ENCODE measurements around the gene EIF3A.
"Not testable (repeated sequence)": the region's sequence is repeated elsewhere in the genome, so short reads cannot be mapped to it uniquely, and the experiment has no call there.

Gene EIF3A

GRCh38 chr10:119049361-119049760 is 31.3 kb downstream of the EIF3A start:
- no peak overlapping the region for H3K9ac ChIP-seq (ENCODE audit: low read length in 2 of 2)
- H3K9me3 ChIP-seq (ENCODE audit: control insufficient read depth in 2 of 2, low read length in 2 of 2): no peaks in the 10 kb centered on the region
- no peaks in the 10 kb centered on the region for H3K4me1 ChIP-seq (ENCODE audit: control insufficient read depth, insufficient read depth, low read length)
- H3K27ac ChIP-seq (ENCODE audit: low read length): no peak overlapping the region
- no peak overlapping the region for H3K4me3 ChIP-seq (ENCODE audit: low read length in 2 of 2)
- H3K36me3 ChIP-seq (ENCODE audit: control insufficient read depth in 2 of 2, insufficient read depth in 2 of 2, low read length in 2 of 2): peaks cover 53 to 70% of the 10 kb centered on the region in 2 donors
- no peaks in the 10 kb centered on the region for H3K27me3 ChIP-seq (ENCODE audit: control insufficient read depth in 1 of 2, insufficient read depth in 2 of 2, low read length in 2 of 2)

GRCh38 chr10:119045561-119045960 is 35.1 kb downstream of the EIF3A start:
- H3K9ac ChIP-seq (ENCODE audit: low read length in 2 of 2): no peak overlapping the region
- no peaks in the 10 kb centered on the region for H3K27me3 ChIP-seq (ENCODE audit: control insufficient read depth in 1 of 2, insufficient read depth in 2 of 2, low read length in 2 of 2)
- H3K4me3 ChIP-seq (ENCODE audit: low read length in 2 of 2): no peak overlapping the region
- no peaks in the 10 kb centered on the region for H3K9me3 ChIP-seq (ENCODE audit: control insufficient read depth in 2 of 2, low read length in 2 of 2)
- no peaks in the 10 kb centered on the region for H3K4me1 ChIP-seq (ENCODE audit: control insufficient read depth, insufficient read depth, low read length)
- no peak overlapping the region for H3K27ac ChIP-seq (ENCODE audit: low read length)
- H3K36me3 ChIP-seq (ENCODE audit: control insufficient read depth in 2 of 2, insufficient read depth in 2 of 2, low read length in 2 of 2): peaks cover 50 to 55% of the 10 kb centered on the region in 2 donors

- Histone ChIP-seq H3K36me3 (ENCODE audit: control insufficient read depth in 2 of 2, insufficient read depth in 2 of 2, low read length in 2 of 2) (peaks cover 42 to 54% of the 10 kb centered on the region in 2 donors), H3K9ac (ENCODE audit: low read length in 2 of 2) (no peak overlapping the region), H3K9me3 (ENCODE audit: control insufficient read depth in 2 of 2, low read length in 2 of 2) (no peaks in the 10 kb centered on the region), H3K27me3 (ENCODE audit: control insufficient read depth in 1 of 2, insufficient read depth in 2 of 2, low read length in 2 of 2) (no peaks in the 10 kb centered on the region), H3K4me1 (ENCODE audit: control insufficient read depth, insufficient read depth, low read length) (no peaks in the 10 kb centered on the region), H3K27ac (ENCODE audit: low read length) (no peak overlapping the region), H3K4me3 (ENCODE audit: low read length in 2 of 2) (no peak overlapping the region)
Observed at GRCh38 chr10:119042169-119042568, 38.4 kb downstream of the EIF3A start.

GRCh38 chr10:119041326-119041725 is 39.3 kb downstream of the EIF3A start:
- H3K27ac ChIP-seq (ENCODE audit: low read length): no peak overlapping the region
- H3K9me3 ChIP-seq (ENCODE audit: control insufficient read depth in 2 of 2, low read length in 2 of 2): no peaks in the 10 kb centered on the region
- H3K9ac ChIP-seq (ENCODE audit: low read length in 2 of 2): no peak overlapping the region
- H3K4me3 ChIP-seq (ENCODE audit: low read length in 2 of 2): no peak overlapping the region
- H3K27me3 ChIP-seq (ENCODE audit: control insufficient read depth in 1 of 2, insufficient read depth in 2 of 2, low read length in 2 of 2): no peaks in the 10 kb centered on the region
- H3K36me3 ChIP-seq (ENCODE audit: control insufficient read depth in 2 of 2, insufficient read depth in 2 of 2, low read length in 2 of 2): peaks cover 42 to 60% of the 10 kb centered on the region in 2 donors
- no peaks in the 10 kb centered on the region for H3K4me1 ChIP-seq (ENCODE audit: control insufficient read depth, insufficient read depth, low read length)

GRCh38 chr10:119039161-119039560 is 41.5 kb downstream of the EIF3A start:
- Histone ChIP-seq H3K9ac (ENCODE audit: low read length in 2 of 2) (no peak overlapping the region), H3K27me3 (ENCODE audit: control insufficient read depth in 1 of 2, insufficient read depth in 2 of 2, low read length in 2 of 2) (no peaks in the 10 kb centered on the region), H3K27ac (ENCODE audit: low read length) (no peak overlapping the region), H3K36me3 (ENCODE audit: control insufficient read depth in 2 of 2, insufficient read depth in 2 of 2, low read length in 2 of 2) (peaks cover 44 to 56% of the 10 kb centered on the region in 2 donors), H3K9me3 (ENCODE audit: control insufficient read depth in 2 of 2, low read length in 2 of 2) (no peaks in the 10 kb centered on the region), H3K4me3 (ENCODE audit: low read length in 2 of 2) (no peak overlapping the region), H3K4me1 (ENCODE audit: control insufficient read depth, insufficient read depth, low read length) (no peaks in the 10 kb centered on the region)

GRCh38 chr10:119031496-119032059 is 49.0 kb downstream of the EIF3A start:
- Histone ChIP-seq H3K27me3 (ENCODE audit: control insufficient read depth in 1 of 2, insufficient read depth in 2 of 2, low read length in 2 of 2) (no peaks in the 10 kb centered on the region), H3K36me3 (ENCODE audit: control insufficient read depth in 2 of 2, insufficient read depth in 2 of 2, low read length in 2 of 2) (peaks cover 9 to 15% of the 10 kb centered on the region in 2 donors), H3K9ac (ENCODE audit: low read length in 2 of 2) (no peak overlapping the region), H3K4me3 (ENCODE audit: low read length in 2 of 2) (no peak overlapping the region), H3K4me1 (ENCODE audit: control insufficient read depth, insufficient read depth, low read length) (peaks cover 19% of the 10 kb centered on the region), H3K9me3 (ENCODE audit: control insufficient read depth in 2 of 2, low read length in 2 of 2) (no peaks in the 10 kb centered on the region), H3K27ac (ENCODE audit: low read length) (no peak overlapping the region)

GRCh38 chr10:119030421-119031250 is 50.0 kb downstream of the EIF3A start:
- H3K9me3 ChIP-seq (ENCODE audit: control insufficient read depth in 2 of 2, low read length in 2 of 2): no peaks in the 10 kb centered on the region
- H3K4me3 ChIP-seq (ENCODE audit: low read length in 2 of 2): peak overlapping the region; percentile 18 to 67
- H3K27ac ChIP-seq (ENCODE audit: low read length): no peak overlapping the region
- H3K4me1 ChIP-seq (ENCODE audit: control insufficient read depth, insufficient read depth, low read length): peaks cover 28% of the 10 kb centered on the region
- peaks cover 4 to 12% of the 10 kb centered on the region in 2 donors for H3K36me3 ChIP-seq (ENCODE audit: control insufficient read depth in 2 of 2, insufficient read depth in 2 of 2, low read length in 2 of 2)
- no peak overlapping the region for H3K9ac ChIP-seq (ENCODE audit: low read length in 2 of 2)
- H3K27me3 ChIP-seq (ENCODE audit: control insufficient read depth in 1 of 2, insufficient read depth in 2 of 2, low read length in 2 of 2): no peaks in the 10 kb centered on the region

- Histone ChIP-seq H3K9ac (ENCODE audit: low read length in 2 of 2) (peak within 1 kb of the TSS; percentile 42 to 64), H3K4me3 (ENCODE audit: low read length in 2 of 2) (peak within 1 kb of the TSS; percentile 67 to 69), H3K27me3 (ENCODE audit: control insufficient read depth in 1 of 2, insufficient read depth in 2 of 2, low read length in 2 of 2) (no peaks in the 10 kb centered on the region), H3K9me3 (ENCODE audit: control insufficient read depth in 2 of 2, low read length in 2 of 2) (no peaks in the 10 kb centered on the region), H3K4me1 (ENCODE audit: control insufficient read depth, insufficient read depth, low read length) (peaks cover 37% of the 10 kb centered on the region), H3K36me3 (ENCODE audit: control insufficient read depth in 2 of 2, insufficient read depth in 2 of 2, low read length in 2 of 2) (peaks cover 4 to 12% of the 10 kb centered on the region in 2 donors), H3K27ac (ENCODE audit: low read length) (peak within 1 kb of the TSS; percentile 71)
Observed at GRCh38 chr10:119029613-119030420, 50.8 kb downstream of the EIF3A start, which contains the start of gene NANOS1. NANOS1 (plus strand) TSS chr10:119029714; CDS start chr10:119029802, 88 bp downstream.

GRCh38 chr10:119028900-119029612 is 51.6 kb downstream of the EIF3A start:
- peaks cover 37% of the 10 kb centered on the region for H3K4me1 ChIP-seq (ENCODE audit: control insufficient read depth, insufficient read depth, low read length)
- peak overlapping the region; percentile 71 for H3K27ac ChIP-seq (ENCODE audit: low read length)
- peaks cover 3 to 6% of the 10 kb centered on the region in 2 donors for H3K36me3 ChIP-seq (ENCODE audit: control insufficient read depth in 2 of 2, insufficient read depth in 2 of 2, low read length in 2 of 2)
- H3K27me3 ChIP-seq (ENCODE audit: control insufficient read depth in 1 of 2, insufficient read depth in 2 of 2, low read length in 2 of 2): no peaks in the 10 kb centered on the region
- H3K4me3 ChIP-seq (ENCODE audit: low read length in 2 of 2): peak overlapping the region; percentile 67 to 69
- H3K9ac ChIP-seq (ENCODE audit: low read length in 2 of 2): peak overlapping the region; percentile 42 to 64
- no peaks in the 10 kb centered on the region for H3K9me3 ChIP-seq (ENCODE audit: control insufficient read depth in 2 of 2, low read length in 2 of 2)

- not testable (repeated sequence) for H3K36me3 ChIP-seq (ENCODE audit: control insufficient read depth in 2 of 2, insufficient read depth in 2 of 2, low read length in 2 of 2); H3K9me3 ChIP-seq (ENCODE audit: control insufficient read depth in 2 of 2, low read length in 2 of 2); H3K27me3 ChIP-seq (ENCODE audit: control insufficient read depth in 1 of 2, insufficient read depth in 2 of 2, low read length in 2 of 2)
- Histone ChIP-seq H3K4me1 (ENCODE audit: control insufficient read depth, insufficient read depth, low read length) (peaks cover 41% of the 10 kb centered on the region), H3K4me3 (ENCODE audit: low read length in 2 of 2) (peak overlapping the region; percentile 67 to 69), H3K27ac (ENCODE audit: low read length) (peak overlapping the region; percentile 88), H3K9ac (ENCODE audit: low read length in 2 of 2) (peak overlapping the region; percentile 42 to 64)
Observed at GRCh38 chr10:119028445-119028899, 52.1 kb downstream of the EIF3A start.
